SH-SY5Y (cell line): ENCODE measurements around the gene MRPL4.

Source experiments
- GATA2 ChIP-seq: IDR thresholded peaks from 2 replicates; pipeline ENCODE4 v1.6.1; 2011; ENCODE audit warnings: mild to moderate bottlenecking, low read depth, low read length
- GATA3 ChIP-seq: IDR thresholded peaks from 2 replicates; pipeline ENCODE4 v1.6.1; 2011; ENCODE audit warnings: low read depth, mild to moderate bottlenecking, low read length, moderate library complexity

DNA sequence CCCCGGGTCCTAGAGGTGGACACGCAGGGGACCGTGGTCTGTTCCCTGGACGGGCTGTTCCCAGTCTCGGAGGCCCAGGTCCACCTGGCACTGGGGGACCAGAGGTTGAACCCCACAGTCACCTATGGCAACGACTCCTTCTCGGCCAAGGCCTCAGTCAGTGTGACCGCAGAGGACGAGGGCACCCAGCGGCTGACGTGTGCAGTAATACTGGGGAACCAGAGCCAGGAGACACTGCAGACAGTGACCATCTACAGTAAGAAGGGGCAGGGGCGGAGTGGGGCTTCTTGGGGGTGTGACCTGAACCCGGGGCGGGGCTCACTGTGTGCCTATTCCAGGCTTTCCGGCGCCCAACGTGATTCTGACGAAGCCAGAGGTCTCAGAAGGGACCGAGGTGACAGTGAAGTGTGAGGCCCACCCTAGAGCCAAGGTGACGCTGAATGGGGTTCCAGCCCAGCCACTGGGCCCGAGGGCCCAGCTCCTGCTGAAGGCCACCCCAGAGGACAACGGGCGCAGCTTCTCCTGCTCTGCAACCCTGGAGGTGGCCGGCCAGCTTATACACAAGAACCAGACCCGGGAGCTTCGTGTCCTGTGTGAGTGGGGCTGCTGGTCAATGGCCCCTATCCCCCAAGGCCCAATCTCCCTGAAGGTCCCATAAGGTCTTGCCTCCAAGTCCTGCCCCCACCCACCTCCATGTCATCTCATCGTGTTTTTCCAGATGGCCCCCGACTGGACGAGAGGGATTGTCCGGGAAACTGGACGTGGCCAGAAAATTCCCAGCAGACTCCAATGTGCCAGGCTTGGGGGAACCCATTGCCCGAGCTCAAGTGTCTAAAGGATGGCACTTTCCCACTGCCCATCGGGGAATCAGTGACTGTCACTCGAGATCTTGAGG, 32.3 kb downstream of the MRPL4 start:
- TF ChIP-seq GATA2 = no peak
- no peak for TF ChIP-seq GATA3
